GM18868 (cell line): ENCODE measurements around the gene OR52J3.

ENCODE experiments used
- ATAC-seq: cut with Tn5 transposase; IDR thresholded peaks from one replicate; pipeline ENCODE4 v1.9.1; 2021; ENCODE audit warnings: mild to moderate bottlenecking, moderate library complexity; ENCODE audit not compliant: unreplicated experiment

Gene OR52J3

GRCh38 chr11:5092821-5093585, 46.7 kb downstream of the OR52J3 start:
- ATAC-seq, result no peak

GRCh38 chr11:5096011-5096410, 49.7 kb downstream of the OR52J3 start:
- ATAC-seq, result no peak
